HG02840 (cell line): ENCODE data around the gene ADD2.

Source experiments
- ATAC-seq: cut with Tn5 transposase; IDR thresholded peaks from one replicate; pipeline ENCODE4 v1.9.1; 2021; ENCODE audit warnings: mild to moderate bottlenecking, moderate library complexity, moderate number of reproducible peaks; ENCODE audit not compliant: unreplicated experiment, low FRiP score

Gene ADD2

DNA sequence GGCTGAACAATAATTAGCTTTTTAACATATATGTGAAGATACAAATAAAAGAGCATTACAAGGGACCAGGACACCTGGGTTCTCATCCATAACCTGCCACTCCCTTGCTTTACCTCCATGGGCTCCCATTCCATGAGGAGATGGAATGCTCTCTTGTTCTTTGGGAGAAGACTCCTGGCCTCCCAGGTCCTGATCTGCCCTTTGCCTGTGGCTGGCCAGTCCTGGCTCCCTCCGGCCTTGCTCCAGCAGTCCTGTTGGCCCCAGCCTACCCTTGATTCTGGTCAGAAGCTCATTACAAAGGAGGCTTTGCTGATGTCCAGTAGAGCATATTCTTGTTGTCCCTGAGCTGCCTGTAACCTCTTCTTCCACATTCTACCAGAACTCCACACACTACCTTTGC, 60.3 kb downstream of the ADD2 start:
- no peak for ATAC-seq

GRCh38 chr2:70706026-70706795, 61.8 kb downstream of the ADD2 start:
- ATAC-seq, result no peak

DNA sequence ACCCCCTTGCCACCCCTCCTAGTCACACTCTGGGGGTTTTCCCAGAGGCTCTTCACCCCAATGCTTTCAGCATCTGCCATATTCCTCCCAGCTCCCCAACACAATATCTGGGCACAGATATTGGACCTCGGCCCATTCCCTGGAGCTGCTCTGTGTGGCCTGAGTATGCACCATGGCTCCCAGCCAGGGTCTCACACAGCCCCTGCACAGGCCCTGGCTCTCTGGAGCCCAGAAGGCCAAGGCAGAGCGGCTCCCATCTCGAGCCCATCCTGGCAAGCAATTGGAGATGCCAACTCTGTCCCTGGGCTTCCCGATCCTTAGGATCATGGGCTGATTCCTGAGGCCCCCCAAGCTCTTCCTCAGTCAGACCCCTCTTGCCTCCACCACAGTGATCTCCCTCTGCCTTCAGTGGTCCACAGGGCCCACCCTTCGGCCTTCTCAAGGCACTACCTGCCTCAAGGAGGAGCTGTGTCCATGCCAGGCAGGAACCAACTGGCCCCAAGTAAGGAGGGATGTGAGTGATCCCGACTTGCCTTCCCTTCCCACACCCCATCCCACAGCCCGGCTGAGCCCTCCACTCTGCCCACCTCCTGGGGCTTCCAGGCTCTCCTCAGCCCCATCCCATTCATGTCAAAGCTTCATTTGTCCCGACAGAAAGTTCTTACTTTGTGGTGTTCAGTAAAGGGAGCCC, 62.7 kb downstream of the ADD2 start:
- ATAC-seq, result no peak

DNA sequence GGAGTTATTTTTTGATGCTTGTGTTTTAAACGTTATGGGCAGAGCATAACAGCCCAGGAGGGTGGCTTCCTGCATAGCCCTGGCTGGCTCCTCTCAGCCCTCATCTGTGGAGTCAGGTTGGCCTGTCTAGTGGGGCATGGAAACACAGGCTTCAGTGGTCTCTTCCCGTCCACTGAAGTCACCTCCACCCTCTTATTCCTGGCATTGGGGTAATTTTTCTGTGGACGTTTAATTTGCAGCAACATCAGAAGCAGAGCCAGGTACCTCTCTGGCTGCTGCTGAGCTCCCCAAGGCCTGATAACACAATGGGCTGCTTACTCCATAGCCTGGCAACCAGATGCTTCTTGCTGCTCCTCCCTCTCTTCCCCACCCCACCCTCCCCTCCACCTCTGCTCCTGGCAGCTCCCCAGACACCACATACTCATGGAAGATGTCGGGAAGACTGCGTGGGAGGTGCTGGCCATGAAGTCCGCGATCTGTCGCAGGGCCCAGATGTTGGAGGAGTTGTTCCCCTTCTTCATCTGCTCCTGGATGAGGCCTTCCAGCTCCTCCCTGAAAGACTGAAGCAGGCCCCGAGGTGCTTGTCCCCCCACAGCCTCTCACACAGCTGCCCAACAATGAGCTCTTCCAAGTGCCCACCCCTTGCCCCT, 64.0 kb downstream of the ADD2 start:
- ATAC-seq, result no peak

DNA sequence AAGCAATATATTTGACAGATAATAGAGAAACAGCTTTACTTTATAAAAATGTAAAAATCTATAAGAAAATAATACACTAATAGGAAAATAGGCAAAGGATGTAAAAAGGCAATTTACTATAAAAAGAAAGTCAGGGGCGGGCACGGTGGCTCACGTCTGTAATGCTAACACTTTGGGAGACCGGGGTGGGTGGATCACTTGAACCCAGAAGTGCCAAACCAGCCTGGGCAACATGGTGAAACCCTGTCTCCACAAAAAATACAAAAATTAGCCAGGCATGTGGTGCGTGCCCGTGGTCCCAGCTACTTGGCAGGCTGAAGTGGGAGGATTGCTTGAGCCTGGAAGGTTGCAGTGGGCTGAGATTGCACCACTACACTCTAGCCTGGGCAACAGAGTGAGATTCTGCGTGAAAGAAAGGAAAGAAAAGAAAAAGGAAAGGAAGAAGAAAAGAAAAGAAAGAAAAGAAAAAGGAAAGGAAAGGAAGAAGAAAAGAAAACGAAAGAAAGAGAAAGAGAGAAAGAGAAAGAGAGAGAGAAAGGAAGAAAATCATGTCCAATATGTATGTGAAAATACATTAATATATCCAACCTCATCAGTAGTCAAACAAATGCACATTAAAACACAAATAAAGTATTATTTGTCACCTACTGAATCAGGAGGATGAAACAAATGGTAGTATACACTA, 65.1 kb downstream of the ADD2 start:
- ATAC-seq, result no peak

GRCh38 chr2:70698847-70699246, 69.2 kb downstream of the ADD2 start:
- ATAC-seq, result no peak

- ATAC-seq, result no peak
Measured at GRCh38 chr2:70697603-70698383, 70.2 kb downstream of the ADD2 start.

GRCh38 chr2:70696142-70696541, 71.9 kb downstream of the ADD2 start:
- ATAC-seq, result no peak

- no peak for ATAC-seq
Measured at GRCh38 chr2:70692256-70692655, 75.7 kb downstream of the ADD2 start.

DNA sequence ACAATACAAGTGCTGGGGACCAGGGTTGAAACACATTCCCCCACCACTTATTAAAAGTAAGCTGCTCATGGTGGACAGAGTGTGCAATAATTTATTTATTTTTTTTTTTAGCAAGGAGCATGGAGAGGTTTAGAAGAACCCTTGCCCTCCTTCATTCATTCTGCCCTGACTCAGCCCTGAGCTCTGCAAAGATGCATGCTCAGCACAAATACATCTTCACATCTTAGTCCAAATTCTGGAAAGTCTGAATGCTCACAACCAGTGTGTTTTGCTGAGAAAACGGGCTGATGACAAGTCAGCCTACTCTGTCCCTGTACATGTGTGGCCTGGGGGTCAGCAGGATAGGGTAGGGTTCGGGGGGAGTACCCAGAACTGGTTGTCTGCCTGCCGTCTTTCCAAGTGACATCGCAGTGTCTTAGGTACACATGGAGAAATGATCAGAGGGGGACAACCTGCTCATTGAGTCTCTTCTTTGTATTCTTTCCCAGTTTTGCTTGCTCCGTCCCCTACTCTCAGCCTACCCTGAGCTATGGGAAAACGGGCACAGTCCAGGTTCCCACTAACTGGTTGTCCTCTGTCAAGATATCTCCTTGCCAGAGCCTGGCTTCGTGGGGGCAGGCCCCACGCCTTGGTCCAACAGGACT, 76.4 kb downstream of the ADD2 start:
- ATAC-seq, result no peak

DNA sequence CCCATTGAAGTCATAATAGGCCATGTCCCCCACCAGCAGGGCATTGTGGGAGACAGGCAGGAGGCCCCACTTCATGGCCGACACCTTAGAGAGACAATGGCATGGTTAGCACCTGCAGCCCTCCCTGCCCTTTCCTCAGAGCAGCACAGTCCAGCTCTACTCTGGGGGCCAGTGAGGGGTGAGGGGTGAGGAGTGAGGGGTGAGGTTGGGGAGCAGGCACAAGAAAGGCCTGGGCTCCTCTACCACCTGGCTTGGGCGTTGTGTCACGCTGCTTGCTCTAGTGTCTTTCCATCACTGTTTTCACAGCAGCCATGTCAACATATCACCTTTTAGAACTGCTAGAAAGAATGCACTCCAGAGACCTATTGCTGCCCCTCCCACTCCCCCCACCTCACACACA, 77.2 kb downstream of the ADD2 start:
- no peak for ATAC-seq

GRCh38 chr2:70688427-70688826, 79.6 kb downstream of the ADD2 start:
- ATAC-seq, result no peak

- ATAC-seq, result no peak
Measured at GRCh38 chr2:70687461-70687795, 80.6 kb downstream of the ADD2 start.

GRCh38 chr2:70686577-70687460, 81.2 kb downstream of the ADD2 start:
- ATAC-seq, result no peak

DNA sequence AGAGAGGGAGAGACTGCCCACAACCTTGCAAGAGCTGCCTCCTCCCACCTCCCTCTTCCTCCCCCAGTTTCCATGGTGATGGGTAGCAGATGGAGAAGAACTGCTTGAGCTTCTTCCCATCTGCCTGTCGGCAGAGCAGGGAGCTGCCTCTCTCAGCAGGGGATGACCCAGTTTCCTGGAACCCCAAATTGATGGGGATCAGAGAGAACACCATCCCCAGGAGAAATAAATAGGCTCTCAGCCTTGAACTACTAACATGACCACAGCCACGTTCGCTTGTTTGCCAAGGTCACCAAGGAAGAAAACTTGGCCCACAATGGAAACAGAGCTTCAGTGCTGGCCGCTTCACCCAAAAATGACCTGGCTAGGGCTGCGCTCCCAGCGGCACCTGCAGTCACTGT, 82.2 kb downstream of the ADD2 start:
- no peak for ATAC-seq

DNA sequence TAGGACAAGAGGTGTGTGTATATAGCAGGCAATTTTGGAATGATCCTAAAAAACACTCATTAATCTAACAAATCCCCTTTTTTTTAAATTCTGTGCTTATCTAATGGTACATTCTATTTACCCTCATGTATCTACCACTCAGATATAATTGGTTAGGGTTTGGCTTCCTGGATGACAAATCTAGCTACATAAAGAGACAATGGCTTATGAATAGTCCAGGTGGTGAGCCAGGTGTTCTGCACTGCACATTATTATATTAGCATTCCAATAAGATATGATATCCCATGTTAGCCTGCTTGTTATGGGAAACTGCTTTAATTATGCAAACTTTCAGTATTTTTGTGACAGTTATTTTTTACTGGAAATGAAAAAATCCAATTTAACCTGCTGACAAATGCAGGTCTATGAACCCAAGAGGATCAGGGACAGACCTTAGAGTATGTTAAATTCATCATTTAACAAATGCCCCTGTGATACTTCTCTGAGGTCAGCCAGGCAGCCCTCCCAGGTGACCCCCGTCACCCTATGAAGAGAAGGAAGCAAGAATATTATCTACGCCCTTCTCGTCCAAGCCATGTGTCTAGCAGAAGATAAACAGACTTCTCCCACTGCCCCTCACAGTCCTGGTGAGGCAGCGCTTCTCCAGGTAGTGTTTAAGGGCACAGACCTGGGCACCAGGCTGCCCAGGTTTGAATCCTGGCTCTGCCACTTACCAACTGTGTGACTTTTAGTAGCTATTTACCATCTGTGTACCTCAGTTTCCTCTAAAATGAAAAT, 83.0 kb downstream of the ADD2 start:
- ATAC-seq, result no peak

DNA sequence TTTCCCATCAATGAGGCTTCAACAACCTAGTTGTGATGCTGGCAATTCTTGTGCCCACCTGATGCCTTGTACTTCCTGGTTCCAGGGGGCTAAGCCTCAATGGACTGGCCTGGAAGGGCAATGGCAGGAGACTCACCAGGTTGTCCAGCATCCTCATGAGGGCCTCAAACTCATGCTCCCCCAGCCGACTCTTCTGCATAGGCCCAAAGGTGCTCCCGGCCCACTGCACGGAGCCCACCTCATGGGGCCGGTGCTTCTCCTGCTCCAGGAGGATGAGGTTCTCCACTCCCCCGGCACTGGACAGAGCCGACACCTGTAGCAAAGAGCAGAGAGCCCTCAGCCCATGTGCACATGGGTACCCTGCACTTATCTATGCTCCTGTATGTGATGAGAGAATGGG, 84.5 kb downstream of the ADD2 start:
- no peak for ATAC-seq

- ATAC-seq, result no peak
Measured at GRCh38 chr2:70680735-70681134, 87.3 kb downstream of the ADD2 start.
